Upper lobe of left lung (tissue), 6 donors: ENCODE results near the gene MOG. TPM values are rescaled to one million over a fixed set of nuclear protein-coding genes. Genes with fewer than 3 reads are reported as not detected.
A peak's percentile ranks its signal among the peaks of the same experiment; 100 is the strongest.

Experiments used
- ATAC-seq, 2 donors: fragments of 200-7000 bp; cut with Tn5 transposase; one replicate each; pipeline ENCODE4 v1.9.1; 2022; ENCODE audit warnings: mild to moderate bottlenecking in 2 of 2, moderate library complexity in 2 of 2; ENCODE audit not compliant: low FRiP score in 2 of 2
- DNase-seq, 2 donors: peaks; one replicate each; pipeline ENCODE4 v3.0.0-alpha.2; 2019 to 2020
- H3K27ac ChIP-seq, 4 donors: fragments of 200-600 bp; sonication (generic); one replicate each; pipeline ENCODE4 v1.5.1; 2016 to 2019
- H3K27me3 ChIP-seq, 4 donors: fragments of 200-600 bp; sonication (generic); one replicate each; pipeline ENCODE4 v1.5.1; 2017 to 2019
- H3K36me3 ChIP-seq, 4 donors: fragments of 200-600 bp; sonication (generic); one replicate each; pipeline ENCODE4 v1.5.1; 2016 to 2019
- H3K4me1 ChIP-seq, 4 donors: fragments of 200-600 bp; sonication (generic); one replicate each; pipeline ENCODE4 v1.5.1; 2018 to 2019
- H3K4me3 ChIP-seq, 4 donors: fragments of 200-600 bp; sonication (generic); one replicate each; pipeline ENCODE4 v1.5.1; 2017 to 2019; ENCODE audit warnings: mild to moderate bottlenecking in 2 of 4, moderate library complexity in 1 of 4
- H3K9me3 ChIP-seq, 4 donors: fragments of 200-600 bp; sonication (generic); one replicate each; pipeline ENCODE4 v1.5.1; 2018 to 2019
- CTCF ChIP-seq, 6 experiments: fragments of 450-650 bp in 4 of 6; fragments of 200-600 bp in 2 of 6; sonication (generic) in 2 of 6; IDR thresholded peaks; one replicate each; pipeline ENCODE4 v1.5.1; 2016 to 2019; ENCODE audit warnings: antibody characterized with exemption in 6 of 6
- EP300 ChIP-seq, 4 donors: sonication (generic); formaldehyde crosslinking; IDR thresholded peaks; one replicate each; pipeline ENCODE4 v1.5.1; 2017; ENCODE audit warnings: antibody characterized with exemption in 4 of 4, control low read depth in 2 of 4
- POLR2A ChIP-seq, 4 donors: fragments of 450-650 bp; IDR thresholded peaks; one replicate each; pipeline ENCODE4 v1.5.1; 2016 to 2017; ENCODE audit warnings: antibody characterized with exemption in 4 of 4, mild to moderate bottlenecking in 2 of 4
- POLR2AphosphoS5 ChIP-seq, 2 donors: sonication (generic); formaldehyde crosslinking; IDR thresholded peaks; one replicate each; pipeline ENCODE4 v1.5.1; 2017; ENCODE audit warnings: antibody characterized with exemption in 2 of 2
- WGBS, 2 donors: methylation state at CpG; one replicate each; pipeline ENCODE4 v1.1.5; 2017 to 2018; 5-methylcytosine and 5-hydroxymethylcytosine counted together
- total RNA-seq, 6 donors: library from RNA; depleted of rRNA in 4 of 6; stranded (reverse); fragments of >200 nt in 4 of 6; gene quantifications; one replicate each; pipeline versions ENCODE4 v1.1.0 to v1.2.1, GENCODE V29; 2016 to 2021
- donor health status: DM: no; HTN: no; CAD: no; lungs with moderate emphysema.
- donor health status: DM: no; HTN: yes; CAD: no; lungs with severe emphysema.

Gene MOG
- total RNA-seq: not detected

- Histone ChIP-seq H3K27me3 (no peaks in the 10 kb centered on the region), H3K9me3 (no peaks in the 10 kb centered on the region), H3K4me1 (no peaks in the 10 kb centered on the region), H3K36me3 (no peaks in the 10 kb centered on the region), H3K27ac (no peak within 1 kb of the TSS), H3K4me3 (no peak within 1 kb of the TSS)
- DNase-seq (no peak), ATAC-seq (peak in 1 of 2 donors; percentile 56)
- 80 to 92% methylated on average over 2 to 4 of the region's 4 CpGs for WGBS, 2 donors
- no peak for TF ChIP-seq POLR2A (IDR thresholded peaks at IDR 0.05)
- TF ChIP-seq EP300 (IDR thresholded peaks at IDR 0.05): no peak
- no peak for TF ChIP-seq POLR2AphosphoS5 (IDR thresholded peaks at IDR 0.05)
- no peak for TF ChIP-seq CTCF (IDR thresholded peaks at IDR 0.05)
These were observed at the start of gene MOG for GRCh38 chr6:29656798-29657197. MOG (plus strand) TSS chr6:29657092; CDS start chr6:29657210, 118 bp downstream.

- Histone ChIP-seq H3K27ac (no peak overlapping the region), H3K36me3 (peaks cover 0 to 98% (median 50%) of the 10 kb centered on the region in 4 donors), H3K4me1 (no peaks in the 10 kb centered on the region), H3K4me3 (no peak overlapping the region), H3K9me3 (no peaks in the 10 kb centered on the region), H3K27me3 (no peaks in the 10 kb centered on the region)
- TF ChIP-seq POLR2AphosphoS5 (IDR thresholded peaks at IDR 0.05): no peak
- TF ChIP-seq POLR2A (IDR thresholded peaks at IDR 0.05): no peak
- TF ChIP-seq CTCF (IDR thresholded peaks at IDR 0.05): no peak
- no peak for TF ChIP-seq EP300 (IDR thresholded peaks at IDR 0.05)
- no peak for ATAC-seq
- DNase-seq: no peak
These were observed 48.8 kb upstream of the MOG start for GRCh38 chr6:29608131-29608530.

- ATAC-seq (no peak), DNase-seq (no peak)
- H3K9me3 ChIP-seq: no peaks in the 10 kb centered on the region
- H3K27ac ChIP-seq: no peak overlapping the region
- H3K36me3 ChIP-seq: peaks cover 0 to 94% (median 52%) of the 10 kb centered on the region in 4 donors
- H3K27me3 ChIP-seq: no peaks in the 10 kb centered on the region
- no peak overlapping the region for H3K4me3 ChIP-seq
- TF ChIP-seq POLR2AphosphoS5 (IDR thresholded peaks at IDR 0.05) (no peak), EP300 (IDR thresholded peaks at IDR 0.05) (no peak)
- no peaks in the 10 kb centered on the region for H3K4me1 ChIP-seq
- 86 to 90% methylated on average over 4 of the region's 4 CpGs for WGBS, 2 donors
These were observed 46.4 kb upstream of the MOG start for GRCh38 chr6:29610540-29610939.

GRCh38 chr6:29611426-29611825 is 45.5 kb upstream of the MOG start:
- Histone ChIP-seq H3K4me3 (no peak overlapping the region), H3K27ac (no peak overlapping the region), H3K27me3 (no peaks in the 10 kb centered on the region), H3K36me3 (peaks cover 0 to 93% (median 44%) of the 10 kb centered on the region in 4 donors), H3K4me1 (no peaks in the 10 kb centered on the region), H3K9me3 (no peaks in the 10 kb centered on the region)
- DNase-seq (no peak), ATAC-seq (no peak)
- 92 to 93% methylated on average over 4 of the region's 4 CpGs for WGBS, 2 donors
- no peak for TF ChIP-seq POLR2A (IDR thresholded peaks at IDR 0.05)
- TF ChIP-seq CTCF (IDR thresholded peaks at IDR 0.05): no peak
- no peak for TF ChIP-seq EP300 (IDR thresholded peaks at IDR 0.05)
- TF ChIP-seq POLR2AphosphoS5 (IDR thresholded peaks at IDR 0.05): no peak

GRCh38 chr6:29617782-29618554 is 38.9 kb upstream of the MOG start:
- no peaks in the 10 kb centered on the region for H3K27me3 ChIP-seq
- DNase-seq: no peak
- H3K4me3 ChIP-seq: no peak overlapping the region
- H3K4me1 ChIP-seq: no peaks in the 10 kb centered on the region
- WGBS, 2 donors: 95 to 96% methylated on average over 8 of the region's 8 CpGs
- TF ChIP-seq CTCF (IDR thresholded peaks at IDR 0.05) (no peak), POLR2A (IDR thresholded peaks at IDR 0.05) (no peak), EP300 (IDR thresholded peaks at IDR 0.05) (no peak), POLR2AphosphoS5 (IDR thresholded peaks at IDR 0.05) (no peak)
- H3K9me3 ChIP-seq: no peaks in the 10 kb centered on the region
- H3K27ac ChIP-seq: no peak overlapping the region
- H3K36me3 ChIP-seq: peaks cover 0 to 78% (median 22%) of the 10 kb centered on the region in 4 donors
- no peak for ATAC-seq
